GM21737 (cell line): ENCODE data around the gene PIGC.

Experiments
- ATAC-seq: cut with Tn5 transposase; IDR thresholded peaks from one replicate; pipeline ENCODE4 v1.9.1; 2021; ENCODE audit warnings: mild to moderate bottlenecking, moderate library complexity; ENCODE audit not compliant: unreplicated experiment

Gene PIGC

DNA sequence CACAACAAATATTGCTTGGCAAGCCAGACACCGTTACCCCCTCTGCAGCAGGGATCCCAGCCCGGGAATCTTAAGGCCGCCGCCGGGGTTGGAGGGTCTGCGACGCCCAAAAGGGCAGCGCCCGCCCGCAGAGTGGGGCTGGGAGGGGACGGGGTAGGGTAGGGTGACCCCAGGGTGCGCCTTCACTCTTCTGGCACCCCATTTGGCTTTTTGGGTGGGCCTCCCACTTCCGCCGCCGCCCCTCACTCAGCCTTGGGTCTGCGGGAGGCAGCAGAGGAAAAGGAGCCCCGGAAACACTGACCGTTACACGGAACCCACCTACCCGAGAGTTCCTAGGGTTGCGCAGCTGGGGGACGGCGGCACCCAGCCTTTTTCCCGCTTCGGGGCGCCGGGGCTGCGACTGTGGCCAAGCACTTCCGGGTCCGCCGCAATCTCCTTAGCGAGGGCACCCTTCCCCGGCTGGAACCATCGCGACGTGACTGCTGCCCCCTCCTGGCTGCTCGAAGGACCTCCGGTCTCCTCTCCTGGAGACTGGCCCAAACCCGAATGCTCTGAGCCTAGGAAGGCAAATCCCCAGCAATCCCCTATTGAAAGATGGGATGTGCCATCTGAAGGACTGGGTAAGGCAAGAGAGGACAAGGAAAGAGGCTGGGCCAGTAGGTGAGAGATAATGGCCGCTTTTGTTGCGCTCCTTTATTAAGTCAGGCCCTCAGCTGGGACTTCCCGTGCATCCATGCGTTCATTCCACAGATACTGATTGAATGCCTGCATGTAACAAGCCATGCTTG, at the start of gene PIGC:
Gene PIGC, minus strand, starts transcription at position 404 of the 788 bp plus-strand sequence. CDS start 1,447 bp downstream, outside the sequence.
- peak; percentile 99 for ATAC-seq

DNA sequence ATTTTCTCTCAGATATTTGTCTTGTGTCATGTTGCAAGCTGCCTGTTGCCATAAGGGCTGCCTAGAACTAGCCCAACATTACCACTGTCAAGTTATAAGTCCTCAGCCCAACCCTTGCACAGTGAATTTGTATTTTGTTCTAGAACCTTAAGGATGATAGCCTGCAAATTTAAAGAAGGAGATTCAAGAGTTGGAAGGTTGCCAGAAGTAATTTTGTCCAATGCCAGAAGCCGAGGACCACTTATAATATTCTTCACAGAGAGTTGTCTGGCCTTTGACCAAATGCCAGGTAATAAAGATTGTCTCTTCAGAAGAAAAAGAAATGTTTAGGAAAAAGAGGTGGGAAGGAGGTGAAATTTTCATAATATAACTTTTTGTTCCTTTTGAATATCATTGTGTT, 48.6 kb upstream of the PIGC start:
- ATAC-seq = no peak

DNA sequence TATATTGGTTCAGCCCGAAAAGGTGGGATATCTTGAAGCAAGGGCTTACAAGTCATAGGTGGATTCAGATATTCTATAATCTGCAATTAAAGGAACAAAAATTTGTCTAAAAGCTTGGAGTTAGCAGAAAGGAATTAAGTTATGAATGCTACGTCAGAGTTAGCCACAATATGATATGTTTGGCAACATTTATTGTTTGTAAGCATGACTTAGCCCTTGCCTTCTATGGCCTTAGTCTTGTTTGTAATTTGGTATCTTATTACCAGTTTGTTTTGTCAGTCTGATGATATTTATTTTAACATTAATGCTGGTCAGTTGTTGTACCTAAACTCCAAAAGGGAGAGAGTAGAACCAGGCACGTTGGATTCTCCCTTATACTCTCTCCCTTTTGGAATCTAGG, 46.0 kb upstream of the PIGC start:
- no peak for ATAC-seq

DNA sequence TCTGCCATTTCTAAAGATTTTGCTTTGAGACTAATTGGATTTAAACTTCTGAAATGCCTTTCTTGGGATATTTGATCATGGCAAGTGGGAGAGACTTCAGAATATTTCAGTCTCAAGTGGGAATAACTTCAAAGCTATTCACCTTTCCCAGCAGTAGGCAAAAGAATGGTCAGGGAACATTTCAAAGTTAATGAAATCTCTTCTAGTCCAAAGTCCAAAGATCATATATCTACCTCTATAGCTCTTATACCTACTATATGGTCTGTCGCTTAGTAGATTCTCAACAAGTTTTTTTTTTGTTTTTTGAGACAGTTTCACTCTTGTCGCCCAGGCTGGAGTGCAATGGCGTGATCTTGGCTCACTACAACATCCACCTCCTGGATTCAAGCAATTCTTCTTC, 44.5 kb upstream of the PIGC start:
- no peak for ATAC-seq

DNA sequence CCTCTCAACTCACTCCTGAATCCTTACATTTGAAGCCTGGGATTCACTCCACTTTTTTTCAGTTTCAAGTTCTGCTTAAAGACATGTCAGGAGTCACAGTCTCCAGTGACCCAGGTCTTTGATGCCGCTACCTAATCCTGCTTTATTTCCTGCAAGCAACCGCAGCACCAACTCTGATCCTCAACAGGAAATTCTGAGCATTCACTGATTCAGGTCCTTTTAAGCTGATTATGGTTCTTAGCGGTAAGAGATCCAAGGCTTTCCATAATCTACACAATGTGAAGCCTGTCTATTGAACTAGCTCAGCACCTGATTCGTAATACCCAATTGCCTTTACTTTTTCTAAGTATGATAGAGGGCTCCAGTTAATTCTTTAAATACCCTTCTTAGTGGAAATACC, 43.7 kb upstream of the PIGC start:
- no peak for ATAC-seq

DNA sequence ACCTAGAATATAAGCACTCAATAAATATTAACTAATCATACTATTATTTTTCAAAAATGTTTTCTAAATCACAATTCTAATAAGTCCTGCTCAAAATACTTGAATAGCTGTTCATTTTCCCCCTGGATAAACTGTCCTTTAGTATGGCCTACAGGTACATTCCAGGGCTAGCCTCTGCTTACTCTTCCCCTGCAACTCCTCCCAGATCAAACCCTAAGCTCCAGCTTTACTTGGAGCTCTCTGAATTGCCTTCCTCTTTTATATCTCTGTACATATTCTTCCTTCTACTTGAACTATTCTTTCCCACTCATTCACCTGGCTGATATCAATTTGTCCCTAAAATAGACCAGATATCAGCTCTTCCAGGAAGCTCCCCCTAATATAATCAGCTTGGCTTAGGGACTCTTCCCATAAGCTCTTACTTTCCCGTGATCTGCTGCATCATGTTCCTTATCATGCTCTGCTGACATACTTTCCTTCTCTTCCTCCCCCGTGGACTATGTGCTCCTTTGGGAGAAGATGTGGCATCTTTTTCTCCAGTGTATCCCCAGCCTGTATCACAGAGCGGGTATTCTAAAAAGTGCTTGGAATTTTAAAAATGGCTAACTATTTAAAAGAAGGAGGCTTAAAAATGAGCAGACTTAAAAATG, 43.1 kb upstream of the PIGC start:
- no peak for ATAC-seq

DNA sequence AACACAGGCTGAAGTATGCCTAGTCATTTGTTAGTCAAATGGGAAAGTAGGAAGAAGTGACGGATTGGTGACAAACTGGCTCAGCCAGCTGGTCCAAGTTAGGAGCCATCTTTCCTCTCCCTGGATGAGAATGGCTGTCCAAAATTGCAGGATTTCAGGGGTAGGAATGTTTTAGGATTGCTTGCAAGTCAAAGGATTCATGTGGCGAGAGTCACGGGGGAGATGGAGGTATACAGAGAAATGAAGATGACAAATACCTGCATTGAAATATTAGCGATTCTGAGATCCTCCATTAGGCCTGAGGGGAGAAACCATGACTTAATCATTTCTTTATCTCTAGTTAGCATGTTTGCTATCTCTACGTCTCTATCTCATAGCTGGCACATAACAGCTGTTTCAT, 41.8 kb upstream of the PIGC start:
- no peak for ATAC-seq

DNA sequence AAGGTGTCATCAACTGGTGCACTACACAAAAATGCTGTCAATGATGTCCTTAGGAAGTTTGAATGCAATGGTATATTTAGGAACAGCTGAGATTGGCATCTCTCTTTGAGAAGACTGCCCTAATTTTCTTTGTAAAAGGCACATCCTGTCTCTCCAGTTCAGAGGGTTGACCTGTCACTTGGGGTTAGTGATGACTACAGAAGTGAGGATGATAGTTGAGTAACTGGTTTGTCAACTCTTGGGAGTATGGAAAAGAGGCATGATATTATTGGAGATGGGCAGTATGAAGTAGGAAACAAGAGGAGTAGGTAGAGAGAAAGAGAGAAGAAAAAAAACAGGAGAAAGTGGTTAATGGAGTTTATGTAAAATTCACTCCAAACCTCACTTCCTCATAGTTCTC, 40.4 kb upstream of the PIGC start:
- no peak for ATAC-seq

DNA sequence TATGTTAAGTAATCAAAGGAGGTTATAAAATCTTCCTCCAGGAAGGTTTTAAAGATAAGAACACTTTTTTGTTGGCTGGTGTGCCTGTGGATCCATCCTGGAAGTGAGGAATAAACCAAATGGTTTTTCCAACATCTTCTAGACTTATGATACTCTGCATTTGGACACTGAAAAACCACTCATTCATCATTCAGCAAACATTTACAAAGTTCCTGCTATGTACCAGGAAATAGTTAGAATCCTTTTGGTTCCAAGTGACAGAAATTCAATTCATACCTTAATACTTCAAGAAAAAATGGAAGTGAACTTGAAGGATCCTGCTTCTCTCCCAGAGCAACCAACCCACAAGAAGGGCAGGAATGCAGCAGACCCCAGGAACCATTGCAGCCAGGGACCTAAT, 39.6 kb upstream of the PIGC start:
- no peak for ATAC-seq

DNA sequence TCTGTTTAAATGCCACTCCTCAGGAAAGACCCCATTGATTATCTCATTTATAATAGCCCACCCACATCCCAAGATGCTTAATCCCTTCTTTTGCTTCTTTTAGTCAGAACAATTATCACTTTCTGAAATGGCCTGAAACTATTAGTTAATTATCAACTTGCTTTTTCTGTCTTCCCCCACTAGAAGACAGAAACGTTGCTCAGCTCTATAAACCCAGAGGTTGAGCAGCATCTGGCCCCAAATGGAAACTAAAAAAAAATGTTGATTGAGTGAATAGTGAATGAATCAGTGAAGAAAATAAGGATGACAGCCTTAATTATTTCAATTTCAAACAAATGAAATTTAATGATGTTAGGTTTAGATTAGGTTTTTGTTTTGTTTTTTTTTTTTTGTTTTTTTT, 38.2 kb upstream of the PIGC start:
- no peak for ATAC-seq

DNA sequence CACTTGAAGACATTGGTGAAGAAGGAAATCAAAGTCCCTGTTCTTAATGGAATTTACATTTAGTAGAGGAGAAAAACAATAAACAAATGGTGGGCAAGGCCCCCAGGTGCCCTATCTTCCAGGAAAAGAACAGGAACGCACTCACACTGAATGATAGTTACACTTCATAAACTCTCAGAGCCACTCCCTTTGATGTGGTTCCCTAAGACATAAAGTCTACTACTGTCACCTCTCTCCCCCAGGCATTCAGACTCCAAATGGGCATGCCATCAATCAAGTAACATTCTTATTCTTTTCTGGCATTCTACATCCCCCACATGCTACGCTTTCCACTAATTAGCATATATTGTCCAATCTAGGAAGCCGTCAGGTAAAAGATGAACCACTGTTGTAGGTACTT, 36.6 kb upstream of the PIGC start:
- ATAC-seq = no peak

DNA sequence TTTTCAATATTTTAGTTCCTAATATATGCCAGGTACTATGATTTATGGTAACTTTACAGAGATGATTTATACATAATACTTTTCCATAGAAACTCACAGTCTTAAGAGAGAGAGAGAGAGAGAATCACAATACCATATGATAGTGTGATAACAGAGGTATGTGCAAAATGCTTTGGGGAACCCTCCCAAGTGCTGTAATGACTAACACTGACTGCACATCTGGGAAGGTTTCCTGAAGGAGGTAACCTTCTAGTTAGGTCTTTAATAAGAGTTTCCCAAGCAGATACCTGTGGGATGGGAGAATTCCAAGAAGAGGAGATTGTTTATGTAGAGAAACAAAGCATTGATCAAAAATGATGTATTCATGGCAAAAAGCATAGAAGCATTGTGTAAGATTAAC, 34.6 kb upstream of the PIGC start:
- ATAC-seq = no peak

DNA sequence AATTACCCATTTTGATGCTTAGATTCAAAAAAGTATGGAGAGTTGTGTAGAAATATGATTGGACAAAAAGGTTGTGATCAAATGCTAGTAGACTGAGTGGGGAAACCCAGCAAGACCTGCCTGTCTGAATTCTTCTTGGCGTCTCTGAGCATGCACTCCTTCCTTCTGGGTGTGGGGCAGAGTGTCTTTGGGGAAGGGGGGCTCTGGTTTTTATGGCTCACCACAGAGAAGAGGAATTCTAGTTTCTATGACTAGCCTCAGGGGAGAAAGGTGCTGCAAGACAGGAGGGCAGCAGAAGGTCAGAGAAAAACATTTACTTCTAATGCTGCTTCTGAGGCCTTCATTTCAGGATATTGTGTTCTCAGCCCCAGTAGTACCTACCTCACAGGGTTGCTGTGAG, 33.9 kb upstream of the PIGC start:
- no peak for ATAC-seq

DNA sequence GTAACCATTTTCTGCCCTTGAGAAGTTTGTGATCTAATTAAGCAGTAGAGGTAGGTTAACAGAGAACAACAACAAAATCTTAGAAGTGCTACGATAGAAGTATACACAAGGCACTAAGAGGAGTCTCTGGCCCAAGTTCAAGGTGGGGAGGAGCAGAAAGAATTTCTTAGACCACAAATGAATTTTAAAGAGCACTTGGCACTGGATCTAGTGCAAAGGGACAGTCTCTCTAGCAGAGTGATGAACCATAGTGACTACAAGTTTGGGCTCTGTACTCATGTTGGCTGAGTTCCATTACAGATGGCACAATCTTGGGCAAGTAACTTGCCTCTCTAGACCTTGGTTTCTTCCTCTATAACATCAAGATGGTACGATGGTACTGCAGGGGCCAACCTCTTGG, 33.3 kb upstream of the PIGC start:
- ATAC-seq = no peak

DNA sequence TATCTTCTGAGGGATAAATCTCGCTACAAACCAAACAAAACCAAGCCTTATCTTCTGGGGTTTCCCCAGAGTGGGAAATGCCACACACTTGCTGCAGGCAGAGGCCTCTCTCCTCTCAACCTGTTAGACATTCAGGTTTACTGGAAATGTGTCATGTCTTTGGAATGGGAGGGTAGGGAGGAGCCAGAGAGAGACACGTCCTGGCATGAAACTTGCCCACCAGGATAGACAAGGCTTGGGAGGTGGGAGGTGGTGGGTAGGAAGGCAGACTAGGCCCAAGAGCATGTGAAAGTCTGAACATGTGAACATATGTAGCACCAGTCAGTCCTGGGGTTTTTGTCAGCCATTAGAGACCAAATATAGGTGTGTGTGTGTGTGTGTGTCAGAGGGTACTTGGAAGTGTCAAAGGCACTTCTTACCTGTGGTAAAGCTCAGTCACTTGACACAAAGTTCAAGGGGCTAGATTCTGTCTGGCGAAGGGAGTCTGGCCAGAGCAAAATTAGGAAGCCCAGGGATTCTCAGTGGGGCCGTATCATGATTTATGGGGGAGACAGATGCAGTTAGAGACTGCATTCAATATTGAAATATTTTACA, 32.4 kb upstream of the PIGC start:
- ATAC-seq = no peak

DNA sequence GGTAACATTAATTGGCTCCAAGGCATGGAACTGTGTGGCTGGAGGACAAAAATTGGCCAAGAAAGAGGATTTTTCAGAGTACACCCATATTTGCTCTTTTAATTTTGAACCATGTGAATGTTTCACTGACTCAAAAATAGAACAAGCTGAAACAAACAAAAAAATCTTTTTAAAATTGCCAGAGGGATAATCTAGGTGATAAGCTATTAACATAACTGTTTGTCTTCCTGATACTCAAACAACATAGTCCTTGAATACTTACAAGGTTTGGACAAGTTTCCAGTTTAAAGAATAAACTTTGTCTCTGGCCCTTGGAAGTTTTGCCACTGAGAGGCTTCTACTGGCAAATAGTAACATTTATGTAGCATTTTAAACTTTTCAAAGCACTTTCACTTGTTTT, 30.0 kb upstream of the PIGC start:
- ATAC-seq = no peak

DNA sequence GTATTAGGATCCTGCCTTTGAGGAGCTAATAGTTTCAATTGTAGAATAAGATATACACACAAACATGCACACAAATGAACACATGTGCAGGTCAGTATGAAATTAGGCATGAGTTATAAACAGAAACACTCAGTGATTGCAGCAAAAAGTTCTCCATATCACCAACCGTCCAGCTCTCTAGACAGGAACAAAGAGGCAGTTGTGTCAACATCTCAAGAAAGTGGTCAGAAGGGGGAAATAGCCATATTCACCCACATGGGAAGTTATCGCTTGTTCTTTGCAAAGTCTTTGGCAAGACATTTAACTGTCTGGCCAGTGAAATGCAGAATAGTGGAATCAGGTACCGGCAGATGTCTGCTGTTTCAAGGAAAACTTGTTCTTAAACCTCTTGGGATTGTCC, 29.4 kb upstream of the PIGC start:
- no peak for ATAC-seq

DNA sequence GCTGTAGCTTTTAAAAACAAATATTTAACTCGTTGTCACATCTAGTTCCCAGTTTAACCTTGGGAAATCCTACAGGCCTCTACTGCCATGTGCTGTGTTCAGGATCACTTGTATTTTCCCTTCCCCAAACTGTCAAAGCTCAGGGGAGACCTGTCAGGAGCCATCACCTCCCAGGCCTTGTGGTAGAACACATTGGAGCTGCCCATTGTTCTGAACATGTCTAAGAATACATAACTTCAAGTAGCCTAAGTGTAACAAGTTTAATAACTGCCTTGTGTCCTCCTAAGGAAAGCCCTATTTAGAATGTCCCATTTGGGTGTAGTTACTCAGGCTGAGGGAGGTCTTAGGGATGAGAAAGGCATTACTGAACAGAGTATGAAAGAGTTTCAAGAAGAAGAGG, 28.6 kb upstream of the PIGC start:
- ATAC-seq = no peak

DNA sequence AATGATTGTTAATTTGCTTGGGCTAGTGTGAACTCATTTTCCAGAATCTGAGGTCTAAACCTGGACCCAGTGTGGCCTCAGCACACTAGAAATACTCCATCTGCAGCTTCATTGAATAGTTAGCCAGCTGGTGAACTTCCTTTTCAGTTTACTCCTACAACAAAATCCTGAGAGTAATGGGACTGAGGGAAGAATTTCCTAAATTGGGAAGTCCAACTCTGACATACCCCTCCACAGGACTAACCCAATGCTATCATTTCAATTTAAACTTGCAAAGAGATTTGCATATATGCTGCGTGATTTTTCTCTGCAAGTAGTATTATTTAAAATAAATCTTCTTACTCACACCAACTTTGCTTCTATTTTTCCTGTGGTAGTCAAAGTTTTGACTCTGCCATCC, 27.8 kb upstream of the PIGC start:
- no peak for ATAC-seq

DNA sequence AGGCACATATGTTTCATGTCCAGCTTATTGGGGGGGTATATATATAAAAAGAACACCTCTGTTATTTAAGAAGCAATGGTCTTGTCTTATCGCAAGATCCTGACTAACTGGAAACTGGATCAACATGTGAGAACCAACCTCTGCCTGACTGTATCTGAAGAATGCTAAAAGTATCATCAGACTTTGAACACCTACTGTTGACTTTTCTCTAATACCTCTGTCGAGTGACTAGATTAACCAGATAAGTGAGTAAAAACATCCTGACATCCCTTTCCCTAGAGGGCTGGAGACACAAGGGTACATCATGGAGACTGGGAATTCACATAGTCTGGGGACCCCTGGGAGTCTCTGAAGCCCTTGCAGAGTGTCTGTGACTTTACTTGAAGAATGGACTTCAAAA, 26.3 kb upstream of the PIGC start:
- no peak for ATAC-seq

DNA sequence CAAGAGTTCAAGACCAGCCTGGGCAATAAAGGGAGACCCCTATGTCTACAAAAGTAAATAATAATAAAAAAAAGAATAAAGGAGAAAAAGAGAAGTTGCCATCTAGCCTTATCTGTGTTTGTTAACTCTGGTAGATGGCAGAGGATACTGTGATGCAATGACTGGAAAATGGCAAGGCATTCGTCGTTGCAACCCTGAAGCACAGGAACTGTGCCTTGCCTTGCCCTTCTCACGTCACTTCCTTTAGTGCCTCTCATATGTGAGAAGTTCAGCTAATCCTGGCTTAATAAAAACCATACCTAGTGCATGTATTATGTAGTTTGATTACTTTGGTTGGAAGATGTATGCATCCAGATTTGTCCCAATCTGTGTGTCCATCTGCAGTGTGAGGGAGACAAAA, 25.8 kb upstream of the PIGC start:
- no peak for ATAC-seq

DNA sequence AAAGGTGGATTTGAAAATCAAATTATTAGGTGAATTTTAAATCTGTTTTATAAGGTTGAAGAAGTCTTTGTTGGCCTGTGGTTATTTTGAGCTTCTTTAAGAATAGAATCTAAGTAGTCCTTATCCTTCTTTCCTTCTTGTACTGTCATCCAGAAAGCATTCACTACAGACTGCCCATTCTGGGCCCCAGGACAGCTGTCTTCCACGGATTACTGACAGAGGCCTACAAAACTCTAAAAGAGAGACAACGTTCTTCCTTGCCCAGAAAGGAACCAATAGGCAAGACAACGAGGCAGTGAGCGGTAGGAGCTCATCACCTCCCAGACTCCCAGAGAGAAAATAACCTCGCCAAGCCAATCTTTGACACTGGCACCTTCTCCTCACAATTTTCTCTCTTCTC, 24.4 kb upstream of the PIGC start:
- no peak for ATAC-seq
